HG03469 (cell line): Measurements from ENCODE around the gene UBE2H.

Experiments used
- ATAC-seq: cut with Tn5 transposase; IDR thresholded peaks from one replicate; pipeline ENCODE4 v1.9.1; 2021; ENCODE audit warnings: mild to moderate bottlenecking, moderate library complexity, moderate number of reproducible peaks; ENCODE audit not compliant: unreplicated experiment

Gene UBE2H

GRCh38 chr7:129950933-129951225 lies 1.9 kb downstream of the UBE2H start:
- no peak for ATAC-seq

- ATAC-seq, result peak; percentile 22
Measured at GRCh38 chr7:129950191-129950932, 2.4 kb downstream of the UBE2H start.

DNA sequence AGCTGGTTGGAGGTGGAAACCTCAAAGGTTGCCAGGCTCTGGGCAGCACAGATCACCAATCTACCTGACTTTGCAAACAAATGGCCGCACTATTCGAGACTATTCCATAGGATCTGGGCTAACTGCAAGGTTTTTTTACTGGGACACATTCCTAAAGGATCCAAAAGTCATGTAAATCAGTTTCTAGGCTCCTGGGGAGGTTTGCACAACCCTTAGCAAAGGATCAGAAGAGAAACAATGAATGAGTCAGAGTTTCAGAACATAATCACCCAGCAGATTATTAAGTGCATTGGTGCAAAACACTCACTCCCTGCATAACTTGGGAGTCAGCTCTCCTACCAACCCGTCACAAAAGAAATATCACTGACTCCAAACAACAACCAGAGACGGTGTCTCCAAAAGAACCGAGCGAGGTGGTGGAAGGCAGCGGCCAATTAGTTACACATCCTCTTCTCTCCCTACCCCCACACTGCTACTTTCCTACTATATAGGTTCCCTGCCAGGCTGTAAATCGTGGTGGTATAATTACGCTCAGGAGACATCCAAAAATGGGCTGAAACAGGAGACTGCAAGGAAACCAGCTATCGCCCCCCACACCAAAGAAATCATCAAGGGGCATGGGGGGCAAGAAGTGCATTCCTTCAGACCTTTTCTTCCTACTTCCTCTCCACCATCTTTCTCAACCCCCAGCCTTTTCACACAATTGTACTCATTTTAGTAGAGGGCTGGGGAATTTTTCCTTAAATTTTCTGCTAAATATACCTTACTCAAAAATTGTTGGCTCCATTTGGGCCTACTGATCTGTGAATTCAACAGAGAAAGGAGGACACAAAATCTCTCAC lies 3.2 kb downstream of the UBE2H start:
- ATAC-seq, result no peak

DNA sequence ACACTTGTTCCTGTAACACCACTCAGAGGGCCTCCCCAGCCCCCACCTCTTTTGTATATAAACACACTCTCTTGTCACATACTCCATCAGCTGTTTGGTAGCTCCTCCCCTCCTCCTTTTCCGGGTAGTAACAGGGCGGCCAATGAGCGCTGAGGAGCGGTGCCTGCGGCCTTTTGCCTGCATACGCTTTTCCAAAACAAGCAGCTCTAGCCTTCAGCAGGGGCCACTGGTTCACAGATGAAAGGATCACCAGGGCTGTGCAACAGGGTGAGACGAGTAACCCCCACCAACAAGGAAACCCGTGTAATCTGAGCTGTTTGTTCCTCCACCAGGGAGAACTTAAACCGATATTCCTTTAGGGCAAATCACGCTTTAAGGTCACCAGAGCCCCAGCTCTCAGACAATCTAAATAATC lies 3.9 kb downstream of the UBE2H start:
- no peak for ATAC-seq

GRCh38 chr7:129948338-129948737 lies 4.4 kb downstream of the UBE2H start:
- no peak for ATAC-seq

DNA sequence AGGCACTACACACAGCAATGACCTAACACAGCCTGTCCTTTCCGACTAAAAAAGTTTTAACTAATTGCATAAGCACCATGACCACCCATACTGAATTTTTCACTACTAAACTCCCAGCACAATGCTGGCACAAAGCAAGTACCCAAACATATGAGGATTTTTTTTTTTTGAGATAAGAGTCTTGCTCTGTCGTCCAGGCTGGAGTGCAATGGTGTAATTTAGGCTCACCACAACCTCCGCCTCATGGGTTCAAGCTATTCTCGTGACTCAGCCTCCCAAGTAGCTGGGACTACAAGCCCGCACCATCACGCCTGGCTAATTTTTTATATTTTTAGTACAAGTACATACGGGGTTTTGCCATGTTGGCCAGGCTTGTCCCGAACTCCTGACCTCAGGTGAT lies 5.1 kb downstream of the UBE2H start:
- ATAC-seq, result no peak

DNA sequence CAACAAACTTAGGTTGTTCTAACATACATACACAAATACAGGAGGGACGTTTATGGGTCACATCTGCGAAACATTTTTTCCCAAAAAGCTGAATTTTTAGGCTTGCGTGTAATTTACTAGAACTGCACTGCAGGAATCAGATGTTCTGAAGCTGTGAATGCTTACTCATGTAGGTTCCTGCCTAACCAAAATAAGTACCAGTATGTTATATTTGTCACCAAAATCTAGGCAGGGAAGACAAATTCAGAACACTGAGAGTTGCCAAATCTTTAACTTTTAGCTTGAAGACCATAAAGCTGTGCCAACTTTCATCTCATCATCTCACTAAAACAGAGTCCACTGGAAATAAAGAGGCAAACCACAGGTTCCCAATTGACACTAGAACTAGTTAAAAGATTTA lies 5.7 kb downstream of the UBE2H start:
- ATAC-seq, result no peak

DNA sequence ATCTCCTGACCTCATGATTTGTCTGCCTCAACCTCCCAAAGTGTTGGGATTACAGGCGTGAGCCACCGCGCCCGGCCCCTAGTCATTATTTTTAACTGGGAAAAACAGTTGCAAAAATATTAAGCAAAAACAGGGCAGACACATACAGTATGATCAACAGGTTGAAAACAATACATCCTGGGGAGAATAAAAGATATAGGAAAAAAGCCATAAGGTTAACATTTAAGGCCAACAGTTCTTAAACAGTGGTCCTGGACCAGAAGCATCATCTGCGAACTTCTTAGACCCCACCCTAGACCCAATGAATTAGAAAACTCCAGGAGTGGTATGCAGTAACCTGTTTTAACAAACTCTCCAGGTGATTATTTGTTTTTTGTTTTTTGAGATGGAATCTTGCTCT lies 6.5 kb downstream of the UBE2H start:
- ATAC-seq, result no peak

DNA sequence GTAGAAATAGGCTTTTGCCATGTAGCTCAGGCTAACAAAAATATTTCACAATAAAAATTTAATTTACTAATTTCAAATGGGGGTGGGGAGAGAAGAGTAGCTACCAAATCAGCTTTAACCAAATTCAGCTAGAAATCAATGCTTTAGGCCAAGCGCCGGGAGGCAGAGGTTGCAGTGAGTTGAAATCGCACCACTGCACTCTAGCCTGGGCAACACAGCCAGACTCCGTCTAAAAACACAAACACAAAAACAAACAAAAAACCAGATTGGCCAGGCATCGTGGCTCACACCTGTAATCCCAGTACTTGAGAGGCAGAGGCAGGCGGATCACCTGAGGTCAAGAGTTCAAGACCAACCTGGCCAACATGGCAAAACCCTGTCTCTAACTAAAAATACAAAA lies 9.4 kb downstream of the UBE2H start:
- ATAC-seq, result no peak

DNA sequence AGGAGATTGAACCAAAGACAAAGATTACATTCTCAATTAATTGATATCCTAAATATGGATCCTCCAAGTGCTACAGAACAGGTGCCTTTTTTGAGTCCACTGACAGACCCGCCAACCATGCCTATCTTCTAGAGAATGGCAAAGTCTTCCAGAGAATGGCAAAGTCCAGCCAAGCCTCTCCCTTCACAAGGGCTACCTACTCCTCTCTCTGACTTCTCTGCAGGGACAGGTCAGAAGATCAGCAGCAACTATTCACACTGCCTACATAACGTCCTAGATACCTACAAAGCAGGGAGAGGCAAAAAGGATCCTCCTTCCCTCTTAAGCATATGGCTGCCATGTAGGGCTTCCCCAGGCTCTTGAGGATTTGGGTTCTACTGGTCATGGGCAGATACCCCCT lies 12.4 kb downstream of the UBE2H start:
- ATAC-seq, result no peak

GRCh38 chr7:129939881-129940280 lies 12.9 kb downstream of the UBE2H start:
- no peak for ATAC-seq

DNA sequence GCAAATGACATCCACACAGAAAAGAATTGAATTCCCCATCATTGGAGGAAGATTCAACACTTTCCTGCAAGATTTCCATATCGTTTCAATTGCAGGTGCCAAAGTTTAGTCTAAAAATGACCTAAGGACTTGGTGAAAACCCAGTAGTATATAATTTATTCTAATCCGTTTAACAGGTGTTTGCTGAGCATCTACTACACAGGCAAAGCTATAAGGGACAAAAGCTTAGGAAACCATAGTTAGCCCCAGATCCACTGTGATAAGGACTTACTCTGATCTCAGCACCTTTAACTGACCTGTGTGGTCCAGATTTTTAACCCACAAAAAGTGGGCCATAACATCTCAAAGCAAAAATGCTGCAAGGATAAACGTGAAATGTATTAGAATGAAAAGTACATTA lies 19.1 kb downstream of the UBE2H start:
- ATAC-seq, result no peak

DNA sequence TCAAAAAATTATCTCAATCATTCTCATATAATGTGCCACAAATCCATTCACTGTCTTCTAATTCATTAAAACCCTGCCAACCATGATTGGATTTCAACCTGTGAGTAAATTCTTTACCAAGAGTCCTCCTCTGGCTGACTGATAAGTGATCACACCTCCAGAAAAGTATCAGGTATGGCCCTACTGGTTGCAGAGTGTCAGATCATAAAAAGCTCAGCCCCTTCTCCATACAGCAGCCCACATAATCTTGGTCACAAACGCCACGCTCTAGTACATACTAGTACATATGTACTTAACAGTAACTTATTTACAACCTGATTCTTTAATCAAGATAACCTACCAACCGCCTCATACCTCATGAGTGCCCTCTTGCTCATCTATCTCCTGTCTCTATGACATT lies 26.1 kb downstream of the UBE2H start:
- ATAC-seq, result no peak

GRCh38 chr7:129925416-129926002 lies 27.3 kb downstream of the UBE2H start:
- no peak for ATAC-seq

- no peak for ATAC-seq
Measured at GRCh38 chr7:129924602-129925001, 28.2 kb downstream of the UBE2H start.

GRCh38 chr7:129923709-129924108 lies 29.1 kb downstream of the UBE2H start:
- ATAC-seq, result no peak

DNA sequence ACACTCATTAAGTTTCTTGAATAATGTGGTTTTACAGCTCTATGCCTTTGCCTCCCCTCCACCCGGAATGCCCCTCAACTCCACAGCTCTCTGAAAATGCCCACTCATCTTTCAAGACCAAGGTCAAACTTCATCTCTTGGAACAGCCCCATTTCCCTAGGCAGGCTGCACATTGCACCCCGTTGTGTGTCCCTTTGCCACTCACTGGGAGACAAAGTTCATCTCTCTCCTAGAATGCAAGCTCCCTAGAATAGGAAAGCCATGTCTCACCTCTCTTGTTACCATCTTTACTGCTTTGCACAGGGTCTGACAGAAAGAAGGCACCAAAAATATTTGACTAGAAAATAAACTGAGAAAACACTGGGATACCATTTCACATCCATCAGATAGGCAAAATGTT lies 33.3 kb downstream of the UBE2H start:
- no peak for ATAC-seq

DNA sequence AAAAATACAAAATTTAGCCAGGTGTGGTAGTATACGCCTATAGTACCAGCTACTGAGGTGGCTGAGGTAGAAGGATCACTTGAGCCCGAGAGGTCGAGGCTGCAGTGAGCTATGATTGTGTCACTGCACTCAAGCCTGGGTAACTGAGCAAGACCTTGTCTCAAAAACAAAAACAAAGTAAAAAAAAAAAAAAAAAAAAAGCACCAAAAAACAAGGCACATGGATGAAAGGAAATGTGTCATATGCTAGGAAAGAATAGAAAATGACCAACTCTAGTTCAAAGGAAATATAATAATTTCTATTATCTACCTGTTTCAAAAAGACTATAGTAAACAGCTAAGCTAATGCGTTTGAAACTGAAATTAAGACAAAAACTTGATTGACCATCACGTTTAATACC lies 33.8 kb downstream of the UBE2H start:
- no peak for ATAC-seq

DNA sequence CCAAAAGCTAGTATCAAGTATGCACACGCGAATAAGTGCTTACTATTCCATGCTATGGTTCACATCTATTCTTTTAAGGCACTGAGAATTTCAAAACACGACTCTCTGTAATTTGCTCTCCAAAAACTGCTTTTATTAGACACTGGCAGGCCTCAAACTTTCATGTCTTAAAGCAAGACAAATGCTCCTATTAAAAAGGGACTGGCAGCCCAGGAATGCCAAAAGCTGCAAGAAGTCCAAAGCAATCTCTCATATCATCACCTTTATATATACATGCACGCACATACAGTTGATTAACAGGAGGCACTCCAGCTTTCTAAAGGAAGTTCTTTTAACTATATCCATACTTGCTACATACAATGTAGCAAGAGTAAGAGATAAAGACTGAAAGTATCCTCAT lies 34.8 kb downstream of the UBE2H start:
- no peak for ATAC-seq

GRCh38 chr7:129914536-129915272 lies 38.1 kb downstream of the UBE2H start:
- no peak for ATAC-seq

- no peak for ATAC-seq
Measured at GRCh38 chr7:129913428-129913827, 39.3 kb downstream of the UBE2H start.
